Loucy (cell line): ENCODE measurements around the gene CD226.
A peak's percentile ranks its signal among the peaks of the same experiment; 100 is the strongest.
"Not testable (repeated sequence)": the region's sequence is repeated elsewhere in the genome, so short reads cannot be mapped to it uniquely, and the experiment has no call there.

Experiments
- H2AFZ ChIP-seq: fragments of 200-600 bp; sonication (generic); 2 replicates; pipeline ENCODE4 v1.6.0; 2016; ENCODE audit warnings: antibody characterized with exemption, mild to moderate bottlenecking, low read length, moderate library complexity
- H3F3A ChIP-seq: fragments of 200-600 bp; 2 replicates; pipeline ENCODE4 v1.6.0; 2016; ENCODE audit warnings: antibody characterized with exemption, low read depth, mild to moderate bottlenecking
- H3K27me3 ChIP-seq: fragments of 200-600 bp; sonication (generic); 2 replicates; pipeline ENCODE4 v1.6.1; 2014; ENCODE audit warnings: low read length, mild to moderate bottlenecking; ENCODE audit not compliant: insufficient read depth, poor library complexity, severe bottlenecking
- H3K36me3 ChIP-seq: fragments of 200-600 bp; sonication (generic); 2 replicates; pipeline ENCODE4 v1.6.1; 2016; ENCODE audit warnings: low read length; ENCODE audit not compliant: insufficient read depth
- H3K4me1 ChIP-seq: fragments of 200-600 bp; sonication (generic); 2 replicates; pipeline ENCODE4 v1.5.1; 2014; ENCODE audit warnings: low read length, mild to moderate bottlenecking; ENCODE audit not compliant: insufficient read depth, poor library complexity, severe bottlenecking
- H3K4me2 ChIP-seq: fragments of 200-600 bp; sonication (generic); 2 replicates; pipeline ENCODE4 v1.6.0; 2014; ENCODE audit warnings: antibody characterized with exemption, low read length, low read depth, mild to moderate bottlenecking; ENCODE audit not compliant: poor library complexity, severe bottlenecking
- H3K4me3 ChIP-seq: fragments of 200-600 bp; sonication (generic); 2 replicates; pipeline ENCODE4 v1.5.1; 2014; ENCODE audit warnings: low read length, mild to moderate bottlenecking, mixed read lengths; ENCODE audit not compliant: poor library complexity, severe bottlenecking
- H3K79me2 ChIP-seq: fragments of 200-600 bp; sonication (generic); 2 replicates; pipeline ENCODE4 v1.6.1; 2014; ENCODE audit warnings: low read length; ENCODE audit not compliant: insufficient read depth
- H3K9ac ChIP-seq: fragments of 200-600 bp; sonication (generic); 2 replicates; pipeline ENCODE4 v1.6.0; 2014; ENCODE audit warnings: mild to moderate bottlenecking, low read depth, low read length, moderate library complexity; ENCODE audit not compliant: poor library complexity, severe bottlenecking
- H3K9me2 ChIP-seq: fragments of 200-600 bp; sonication (generic); replicated peaks from 2 replicates; pipeline ENCODE4 v1.6.1; 2016; ENCODE audit warnings: low read depth, low read length, mixed read lengths
- H3K9me3 ChIP-seq: fragments of 200-600 bp; sonication (generic); 2 replicates; pipeline ENCODE4 v1.6.1; 2014; ENCODE audit warnings: mild to moderate bottlenecking, antibody characterized with exemption, low read length, low read depth; ENCODE audit not compliant: insufficient read depth
- H4K20me1 ChIP-seq: fragments of 200-600 bp; sonication (generic); 2 replicates; pipeline ENCODE4 v1.6.0; 2014; ENCODE audit warnings: antibody characterized with exemption, low read length, mild to moderate bottlenecking; ENCODE audit not compliant: insufficient read depth, poor library complexity, severe bottlenecking
- EZH2phosphoT487 ChIP-seq: fragments of 200-600 bp; IDR thresholded peaks from 2 replicates; pipeline ENCODE4 v1.6.1; 2018; ENCODE audit warnings: antibody characterized with exemption, mild to moderate bottlenecking, moderate library complexity, borderline replicate concordance
- TF ChIP-seq, protein P1 (sequence below): fragments of 200-600 bp; sonication (generic); conservative IDR thresholded peaks from 2 replicates; pipeline ENCODE4 v1.5.1; 2014; ENCODE audit warnings: mild to moderate bottlenecking, antibody characterized with exemption, low read length

Gene CD226

DNA sequence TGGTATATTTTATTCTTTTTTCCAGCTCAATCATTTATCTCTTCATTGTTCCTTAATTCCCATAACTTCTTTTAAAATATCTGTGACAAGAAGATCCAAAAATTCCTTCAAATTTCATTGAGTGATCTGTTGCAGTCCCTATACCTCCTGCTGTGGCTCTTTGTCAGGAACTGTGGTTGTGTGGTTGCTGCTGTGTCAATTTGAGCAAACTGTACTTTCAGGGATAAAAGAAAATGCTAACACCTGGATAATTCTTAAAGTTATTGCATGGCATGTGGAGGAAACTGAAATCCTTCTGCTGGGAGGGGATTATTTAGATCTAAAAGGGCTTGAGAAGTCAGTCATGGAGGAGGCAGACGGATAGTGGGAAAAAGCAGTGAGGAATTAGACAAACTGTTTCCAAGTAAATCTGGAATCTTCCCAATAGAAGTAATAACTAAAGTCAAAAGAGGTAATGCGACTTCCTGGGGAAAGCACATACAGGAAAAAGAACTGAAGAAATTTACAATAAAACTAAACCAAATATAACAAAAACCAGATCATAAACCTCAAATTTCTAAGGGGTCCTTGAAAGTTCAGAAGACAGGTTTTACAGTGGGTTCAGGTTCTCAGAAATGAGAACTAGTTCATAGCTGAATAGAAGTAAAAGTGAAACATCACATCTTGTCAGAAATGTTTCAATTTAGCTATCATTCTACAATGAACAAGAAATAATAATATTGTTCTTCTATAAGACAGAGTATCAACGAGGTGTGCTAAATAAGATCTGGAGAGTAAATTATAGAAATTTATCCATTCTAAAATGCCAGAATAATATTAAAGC lies 33.5 kb upstream of the CD226 start:
- no peak overlapping the region for H2AFZ ChIP-seq
- TF ChIP-seq, protein P1, sequence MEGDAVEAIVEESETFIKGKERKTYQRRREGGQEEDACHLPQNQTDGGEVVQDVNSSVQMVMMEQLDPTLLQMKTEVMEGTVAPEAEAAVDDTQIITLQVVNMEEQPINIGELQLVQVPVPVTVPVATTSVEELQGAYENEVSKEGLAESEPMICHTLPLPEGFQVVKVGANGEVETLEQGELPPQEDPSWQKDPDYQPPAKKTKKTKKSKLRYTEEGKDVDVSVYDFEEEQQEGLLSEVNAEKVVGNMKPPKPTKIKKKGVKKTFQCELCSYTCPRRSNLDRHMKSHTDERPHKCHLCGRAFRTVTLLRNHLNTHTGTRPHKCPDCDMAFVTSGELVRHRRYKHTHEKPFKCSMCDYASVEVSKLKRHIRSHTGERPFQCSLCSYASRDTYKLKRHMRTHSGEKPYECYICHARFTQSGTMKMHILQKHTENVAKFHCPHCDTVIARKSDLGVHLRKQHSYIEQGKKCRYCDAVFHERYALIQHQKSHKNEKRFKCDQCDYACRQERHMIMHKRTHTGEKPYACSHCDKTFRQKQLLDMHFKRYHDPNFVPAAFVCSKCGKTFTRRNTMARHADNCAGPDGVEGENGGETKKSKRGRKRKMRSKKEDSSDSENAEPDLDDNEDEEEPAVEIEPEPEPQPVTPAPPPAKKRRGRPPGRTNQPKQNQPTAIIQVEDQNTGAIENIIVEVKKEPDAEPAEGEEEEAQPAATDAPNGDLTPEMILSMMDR = no peak
- no peak for TF ChIP-seq EZH2phosphoT487
- no peaks in the 10 kb centered on the region for H3K9me3 ChIP-seq
- peak overlapping the region; percentile 50 for H3K4me2 ChIP-seq
- peaks cover 5% of the 10 kb centered on the region; the same call in 1 of the 2 replicates for H3K36me3 ChIP-seq
- H3K4me1 ChIP-seq = peaks cover 42% of the 10 kb centered on the region
- H4K20me1 ChIP-seq = no peaks in the 10 kb centered on the region
- H3K79me2 ChIP-seq = no peaks in the 10 kb centered on the region
- no peaks in the 10 kb centered on the region for H3K9me2 ChIP-seq
- H3K4me3 ChIP-seq = peak overlapping the region; percentile 10
- no peaks in the 10 kb centered on the region for H3K27me3 ChIP-seq
- peak overlapping the region; percentile 15 for H3K9ac ChIP-seq
- 0 out of 2 replicates have a peak, but pooled peaks cover 2% of the 10 kb centered on the region for H3F3A ChIP-seq

DNA sequence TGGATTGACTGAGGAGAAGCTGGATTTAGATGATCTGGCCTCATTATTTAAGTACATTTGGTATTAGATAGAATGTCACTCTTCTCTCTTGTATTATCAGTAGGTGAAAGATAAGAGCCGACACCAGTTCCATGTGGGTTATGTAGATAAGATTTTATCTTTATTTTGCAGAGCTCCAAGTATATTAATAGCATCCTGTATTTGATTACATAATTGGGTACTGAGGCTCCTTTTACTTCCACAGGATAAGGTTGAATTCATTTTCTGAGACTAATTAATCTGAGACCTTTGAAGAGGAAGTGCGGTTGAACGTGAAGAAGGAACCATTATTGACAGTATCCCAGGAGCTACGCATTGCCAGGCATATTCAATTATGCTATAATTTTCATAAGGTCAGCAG lies 32.8 kb upstream of the CD226 start:
- TF ChIP-seq EZH2phosphoT487 = no peak
- TF ChIP-seq, protein P1 = no peak
- no peak overlapping the region for H3K9ac ChIP-seq
- H3K4me1 ChIP-seq = peaks cover 42% of the 10 kb centered on the region
- H3K4me2 ChIP-seq = peak overlapping the region; percentile 50
- H3F3A ChIP-seq = 0 out of 2 replicates have a peak, but pooled peaks cover 2% of the 10 kb centered on the region
- no peaks in the 10 kb centered on the region for H4K20me1 ChIP-seq
- no peaks in the 10 kb centered on the region for H3K9me2 ChIP-seq
- H3K9me3 ChIP-seq = no peaks in the 10 kb centered on the region
- no peak overlapping the region for H2AFZ ChIP-seq
- H3K27me3 ChIP-seq = no peaks in the 10 kb centered on the region
- no peaks in the 10 kb centered on the region for H3K79me2 ChIP-seq
- H3K4me3 ChIP-seq = peak overlapping the region; percentile 10
- H3K36me3 ChIP-seq = no peaks in the 10 kb centered on the region

DNA sequence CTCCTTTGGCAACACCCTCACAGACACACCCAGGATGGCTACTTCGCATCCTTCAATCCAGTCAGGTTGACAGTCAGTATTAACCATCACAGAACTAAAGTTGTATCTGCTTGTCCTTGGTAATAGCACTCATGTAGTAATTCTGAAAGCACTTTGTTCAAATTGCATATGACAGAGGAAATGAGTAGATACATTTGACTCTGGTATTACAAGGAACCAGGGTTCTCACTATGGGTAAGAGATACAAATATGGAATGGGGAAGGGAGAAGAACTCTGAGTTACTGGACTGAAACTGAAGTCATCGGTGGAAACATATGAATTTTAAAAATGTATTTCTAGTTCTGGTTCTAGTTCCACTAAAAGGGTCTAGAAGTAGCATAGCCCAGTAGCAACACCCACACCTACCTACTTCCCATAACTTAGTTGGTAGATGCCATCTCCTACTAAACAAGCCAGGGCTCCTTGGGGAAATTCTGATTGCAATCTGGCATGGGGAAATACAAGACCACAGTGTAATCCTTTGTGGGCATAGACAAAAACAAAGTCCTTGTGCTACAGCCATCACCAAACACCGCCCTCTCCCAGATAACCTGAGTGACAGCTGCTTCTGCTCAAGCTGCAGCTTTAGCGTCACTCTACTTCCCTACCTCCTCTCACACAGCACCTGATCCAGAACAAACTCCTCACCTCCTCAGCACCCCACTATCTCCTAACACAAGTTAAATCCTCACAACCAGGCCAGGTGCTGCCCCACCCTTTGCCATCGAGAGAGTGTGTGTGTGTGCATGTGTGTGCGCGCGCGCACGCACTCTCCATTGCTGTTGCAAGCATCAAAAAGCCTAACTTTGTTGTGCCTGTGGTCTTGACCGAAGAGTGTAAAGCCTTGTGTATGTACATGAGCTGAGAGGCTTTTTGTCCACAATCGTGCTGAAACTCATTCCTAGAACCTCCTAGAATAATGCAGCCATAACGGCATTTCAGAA lies 31.4 kb upstream of the CD226 start:
- no peaks in the 10 kb centered on the region for H3K36me3 ChIP-seq
- no peaks in the 10 kb centered on the region for H3K9me3 ChIP-seq
- H2AFZ ChIP-seq = no peak overlapping the region
- 0 out of 2 replicates have a peak, but pooled peaks cover 2% of the 10 kb centered on the region for H3F3A ChIP-seq
- H3K9ac ChIP-seq = no peak overlapping the region
- H3K79me2 ChIP-seq = no peaks in the 10 kb centered on the region
- no peaks in the 10 kb centered on the region for H3K27me3 ChIP-seq
- no peak overlapping the region for H3K4me2 ChIP-seq
- no peak overlapping the region for H3K4me3 ChIP-seq
- H4K20me1 ChIP-seq = no peaks in the 10 kb centered on the region
- H3K4me1 ChIP-seq = peaks cover 42% of the 10 kb centered on the region
- TF ChIP-seq, protein P1 = no peak
- TF ChIP-seq EZH2phosphoT487 = no peak
- H3K9me2 ChIP-seq = no peaks in the 10 kb centered on the region

DNA sequence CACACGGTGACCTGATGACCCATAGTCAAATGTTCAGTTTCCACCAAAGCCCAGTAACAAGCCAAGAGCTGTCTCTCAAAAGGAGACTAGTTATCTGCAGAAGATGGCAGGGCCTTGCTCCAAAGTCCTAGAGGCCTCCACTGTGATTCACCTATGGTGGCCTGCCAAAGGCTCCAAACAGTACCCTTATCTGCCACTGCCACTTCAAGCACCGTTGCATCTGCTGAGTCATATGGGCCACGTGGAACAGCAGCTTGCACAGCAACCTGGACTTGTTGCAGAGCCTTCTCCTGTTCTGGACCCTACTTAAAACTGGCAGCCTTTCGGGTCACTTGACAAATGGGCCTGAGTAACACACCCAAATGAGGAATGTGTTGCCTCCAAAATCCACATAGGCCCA lies 27.6 kb upstream of the CD226 start:
- not testable (repeated sequence) for H3K4me2 ChIP-seq, H3K4me3 ChIP-seq, H3K36me3 ChIP-seq, H4K20me1 ChIP-seq, H2AFZ ChIP-seq, H3K9me2 ChIP-seq, H3K27me3 ChIP-seq, H3F3A ChIP-seq, H3K9me3 ChIP-seq, H3K79me2 ChIP-seq, H3K9ac ChIP-seq
- peaks cover 17% of the 10 kb centered on the region for H3K4me1 ChIP-seq
